GM23338 (cell line): ENCODE data around the gene TLCD4. TPM values are rescaled to one million over a fixed set of nuclear protein-coding genes. Genes with fewer than 3 reads are reported as not detected.

Experiments used
- ATAC-seq: fragments of 200-7000 bp; cut with Tn5 transposase; 3 replicates; pipeline ENCODE4 v1.9.1; 2020
- DNase-seq: peaks from one replicate; pipeline ENCODE4 v3.0.0-alpha.2; 2015; ENCODE audit warnings: low spot score
- H2AFZ ChIP-seq: fragments of 200-600 bp; sonication (generic); 2 replicates; pipeline ENCODE4 v1.8.0; 2016; ENCODE audit warnings: antibody characterized with exemption, mild to moderate bottlenecking, moderate library complexity
- H3F3A ChIP-seq: fragments of 200-600 bp; sonication (generic); replicated peaks from 2 replicates; pipeline ENCODE4 v1.8.0; 2017; ENCODE audit warnings: antibody characterized with exemption, mixed run types, low read depth
- H3K27ac ChIP-seq: fragments of 200-600 bp; sonication (generic); 2 replicates; pipeline ENCODE4 v1.6.1; 2016; ENCODE audit warnings: low read depth
- H3K27me3 ChIP-seq: fragments of 200-600 bp; sonication (generic); 2 replicates; pipeline ENCODE4 v1.8.0; 2016; ENCODE audit warnings: mild to moderate bottlenecking, mixed run types, moderate library complexity; ENCODE audit not compliant: insufficient read depth
- H3K36me3 ChIP-seq: fragments of 200-600 bp; sonication (generic); 2 replicates; pipeline ENCODE4 v1.8.0; 2016; ENCODE audit warnings: mild to moderate bottlenecking; ENCODE audit not compliant: insufficient read depth
- H3K4me1 ChIP-seq: fragments of 200-600 bp; sonication (generic); 2 replicates; pipeline ENCODE4 v1.8.0; 2016; ENCODE audit warnings: mild to moderate bottlenecking, moderate library complexity; ENCODE audit not compliant: insufficient read depth
- H3K4me2 ChIP-seq: fragments of 200-600 bp; sonication (generic); 2 replicates; pipeline ENCODE4 v1.7.1; 2017; ENCODE audit warnings: mixed run types
- H3K4me3 ChIP-seq: fragments of 200-600 bp; sonication (generic); 2 replicates; pipeline ENCODE4 v1.6.1; 2016; ENCODE audit warnings: mixed run types
- H3K79me2 ChIP-seq: fragments of 200-600 bp; sonication (generic); replicated peaks from 2 replicates; pipeline ENCODE4 v1.8.0; 2017; ENCODE audit warnings: mild to moderate bottlenecking; ENCODE audit not compliant: insufficient read depth
- H3K9me2 ChIP-seq: fragments of 200-600 bp; sonication (generic); 2 replicates; pipeline ENCODE4 v1.8.0; 2017; ENCODE audit not compliant: insufficient read depth
- H4K20me1 ChIP-seq: fragments of 200-600 bp; sonication (generic); replicated peaks from 2 replicates; pipeline ENCODE4 v1.8.0; 2017; ENCODE audit warnings: mild to moderate bottlenecking; ENCODE audit not compliant: insufficient read depth
- H3K27ac Mint-ChIP-seq: 2 replicates; pipeline ENCODE4 v1.8.0; 2020; ENCODE audit warnings: inconsistent platforms, mild to moderate bottlenecking, moderate library complexity, mixed read lengths
- H3K27me3 Mint-ChIP-seq: 3 replicates; pipeline ENCODE4 v1.8.0; 2022; ENCODE audit warnings: low read depth, mild to moderate bottlenecking, moderate library complexity, mixed read lengths, inconsistent platforms; ENCODE audit not compliant: insufficient read depth, poor library complexity
- H3K36me3 Mint-ChIP-seq: 3 replicates; pipeline ENCODE4 v1.8.0; 2021; ENCODE audit warnings: low read depth, mild to moderate bottlenecking, inconsistent platforms, moderate library complexity, mixed read lengths
- H3K4me1 Mint-ChIP-seq: 3 replicates; pipeline ENCODE4 v1.8.0; 2020; ENCODE audit warnings: mild to moderate bottlenecking, inconsistent platforms, mixed read lengths
- H3K4me3 Mint-ChIP-seq: 3 replicates; pipeline ENCODE4 v1.8.0; 2021; ENCODE audit warnings: moderate library complexity, mild to moderate bottlenecking, inconsistent platforms, mixed read lengths
- H3K9me3 Mint-ChIP-seq: 3 replicates; pipeline ENCODE4 v1.8.0; 2020; ENCODE audit warnings: moderate library complexity, mild to moderate bottlenecking, inconsistent platforms, mixed read lengths
- CREB1 ChIP-seq: fragments of 250-450 bp; sonication (Bioruptor Pico); IDR thresholded peaks from 2 replicates; pipeline ENCODE4 v1.5.0; 2020; ENCODE audit warnings: low read depth, mild to moderate bottlenecking, moderate library complexity
- EZH2 ChIP-seq: fragments of 200-600 bp; sonication (generic); IDR thresholded peaks from one replicate; pipeline ENCODE4 v1.8.0; 2017; ENCODE audit warnings: antibody characterized with exemption, mild to moderate bottlenecking, low read depth; ENCODE audit not compliant: unreplicated experiment
- EZH2phosphoT487 ChIP-seq: fragments of 200-600 bp; sonication (generic); IDR thresholded peaks from one replicate; pipeline ENCODE4 v1.8.1; 2018; ENCODE audit warnings: antibody characterized with exemption; ENCODE audit not compliant: unreplicated experiment
- JUNB ChIP-seq: IDR thresholded peaks from one replicate; pipeline ENCODE4 v1.6.1; 2016; ENCODE audit warnings: antibody characterized with exemption; ENCODE audit not compliant: unreplicated experiment
- NANOG ChIP-seq: IDR thresholded peaks from 2 replicates; pipeline ENCODE4 v1.6.1; 2016; ENCODE audit warnings: antibody characterized with exemption, borderline replicate concordance
- POLR2AphosphoS5 ChIP-seq: IDR thresholded peaks from 2 replicates; pipeline ENCODE4 v1.6.1; 2016; ENCODE audit warnings: antibody characterized with exemption, low read depth
- STAT1 ChIP-seq: IDR thresholded peaks from one replicate; pipeline ENCODE4 v1.6.1; 2016; ENCODE audit warnings: antibody characterized with exemption; ENCODE audit not compliant: unreplicated experiment
- ZNF114 ChIP-seq: fragments of 250-450 bp; sonication (Bioruptor Pico); IDR thresholded peaks from 2 replicates; pipeline ENCODE4 v1.5.0; 2020; ENCODE audit warnings: mild to moderate bottlenecking, moderate library complexity
- ZNF331 ChIP-seq: fragments of 250-450 bp; sonication (Bioruptor Pico); IDR thresholded peaks from 2 replicates; pipeline ENCODE4 v1.5.0; 2020; ENCODE audit warnings: low read depth, mild to moderate bottlenecking, moderate library complexity
- polyA plus RNA-seq: library from polyadenylated mRNA; unstranded; fragments of >200 nt; fragmentation: Nextera tagmentation; extraction: Ambion mirVana; gene quantifications from 2 replicates; pipeline ENCODE4 v1.2.1, GENCODE V29; 2016
- total RNA-seq: library from RNA; depleted of rRNA; stranded (reverse); fragments of >200 nt; shearing (Covaris generic); gene quantifications from 2 replicates; pipeline ENCODE4 v1.2.3, GENCODE V29; 2014
- TF ChIP-seq, protein P1 (sequence below): IDR thresholded peaks from one replicate; pipeline ENCODE4 v1.6.1; 2018; ENCODE audit warnings: antibody characterized with exemption; ENCODE audit not compliant: unreplicated experiment
- TF ChIP-seq, protein P2 (sequence below): IDR thresholded peaks from 2 replicates; pipeline ENCODE4 v1.6.1; 2016; ENCODE audit warnings: antibody characterized with exemption
- TF ChIP-seq, protein P3 (sequence below): fragments of 250-450 bp; sonication (Bioruptor Pico); IDR thresholded peaks from 2 replicates; pipeline ENCODE4 v1.5.0; 2020; ENCODE audit warnings: mild to moderate bottlenecking, moderate library complexity
- TF ChIP-seq, protein P4 (sequence below), 2 experiments: fragments of 200-600 bp in 1 of 2; sonication (generic) in 1 of 2; conservative IDR thresholded peaks; 2 replicates each; pipeline versions ENCODE4 v1.5.1 to v1.6.1; 2016 to 2017; ENCODE audit warnings: antibody characterized with exemption in 2 of 2, low read depth in 2 of 2, mild to moderate bottlenecking in 2 of 2, moderate library complexity in 1 of 2

Gene TLCD4
- total and polyA plus RNA-seq, 2 experiments from 2014 or later = 3.5 to 4.2 TPM

DNA sequence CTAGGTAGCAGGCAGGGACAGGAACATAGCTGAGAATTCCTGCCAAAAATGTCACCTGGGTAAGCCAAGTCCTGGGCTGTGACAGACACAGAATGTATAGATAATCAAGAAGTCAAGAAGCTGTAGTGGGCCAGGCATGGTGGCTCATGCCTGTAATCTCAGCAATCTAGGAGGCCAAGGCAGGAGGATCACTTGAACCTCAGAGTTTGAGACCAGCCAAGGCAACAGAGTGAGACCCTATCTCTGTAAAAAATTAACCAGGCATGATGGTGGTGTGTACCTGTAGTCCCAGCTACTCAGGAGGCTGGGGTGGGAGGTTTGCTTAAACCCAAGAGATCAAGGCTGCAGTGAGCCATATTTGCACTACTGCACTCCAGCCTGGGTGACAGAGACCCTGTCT is 41.1 kb upstream of the TLCD4 start:
- DNase-seq (no peak), ATAC-seq (no peak)
- H3K9me2 ChIP-seq = no peaks in the 10 kb centered on the region; the same call in 1 of the 2 replicates
- H3K4me3 ChIP-seq = no peak overlapping the region
- H3F3A ChIP-seq = no peaks in the 10 kb centered on the region
- H4K20me1 ChIP-seq = no peaks in the 10 kb centered on the region
- H3K27me3 ChIP-seq = no peaks in the 10 kb centered on the region; the same call in 1 of the 2 replicates
- peaks cover 17% of the 10 kb centered on the region; the same call in 1 of the 2 replicates for H3K4me1 ChIP-seq
- no peak overlapping the region for H3K27ac Mint-ChIP-seq
- no peaks in the 10 kb centered on the region for H3K36me3 ChIP-seq
- H3K4me2 ChIP-seq = no peak overlapping the region
- no peak overlapping the region for H3K27ac ChIP-seq
- no peaks in the 10 kb centered on the region for H3K9me3 Mint-ChIP-seq
- no peak overlapping the region for H2AFZ ChIP-seq
- H3K27me3 Mint-ChIP-seq = no peaks in the 10 kb centered on the region
- H3K36me3 Mint-ChIP-seq = no peaks in the 10 kb centered on the region
- TF ChIP-seq EZH2 (no peak), CREB1 (CRISPR knock-in tag) (no peak), POLR2AphosphoS5 (no peak), JUNB (no peak), ZNF331 (no peak), NANOG (no peak), ZNF114 (CRISPR knock-in tag) (no peak), STAT1 (no peak), EZH2phosphoT487 (no peak)
- TF ChIP-seq, protein P1, sequence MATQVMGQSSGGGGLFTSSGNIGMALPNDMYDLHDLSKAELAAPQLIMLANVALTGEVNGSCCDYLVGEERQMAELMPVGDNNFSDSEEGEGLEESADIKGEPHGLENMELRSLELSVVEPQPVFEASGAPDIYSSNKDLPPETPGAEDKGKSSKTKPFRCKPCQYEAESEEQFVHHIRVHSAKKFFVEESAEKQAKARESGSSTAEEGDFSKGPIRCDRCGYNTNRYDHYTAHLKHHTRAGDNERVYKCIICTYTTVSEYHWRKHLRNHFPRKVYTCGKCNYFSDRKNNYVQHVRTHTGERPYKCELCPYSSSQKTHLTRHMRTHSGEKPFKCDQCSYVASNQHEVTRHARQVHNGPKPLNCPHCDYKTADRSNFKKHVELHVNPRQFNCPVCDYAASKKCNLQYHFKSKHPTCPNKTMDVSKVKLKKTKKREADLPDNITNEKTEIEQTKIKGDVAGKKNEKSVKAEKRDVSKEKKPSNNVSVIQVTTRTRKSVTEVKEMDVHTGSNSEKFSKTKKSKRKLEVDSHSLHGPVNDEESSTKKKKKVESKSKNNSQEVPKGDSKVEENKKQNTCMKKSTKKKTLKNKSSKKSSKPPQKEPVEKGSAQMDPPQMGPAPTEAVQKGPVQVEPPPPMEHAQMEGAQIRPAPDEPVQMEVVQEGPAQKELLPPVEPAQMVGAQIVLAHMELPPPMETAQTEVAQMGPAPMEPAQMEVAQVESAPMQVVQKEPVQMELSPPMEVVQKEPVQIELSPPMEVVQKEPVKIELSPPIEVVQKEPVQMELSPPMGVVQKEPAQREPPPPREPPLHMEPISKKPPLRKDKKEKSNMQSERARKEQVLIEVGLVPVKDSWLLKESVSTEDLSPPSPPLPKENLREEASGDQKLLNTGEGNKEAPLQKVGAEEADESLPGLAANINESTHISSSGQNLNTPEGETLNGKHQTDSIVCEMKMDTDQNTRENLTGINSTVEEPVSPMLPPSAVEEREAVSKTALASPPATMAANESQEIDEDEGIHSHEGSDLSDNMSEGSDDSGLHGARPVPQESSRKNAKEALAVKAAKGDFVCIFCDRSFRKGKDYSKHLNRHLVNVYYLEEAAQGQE = no peak
- TF ChIP-seq, protein P2, sequence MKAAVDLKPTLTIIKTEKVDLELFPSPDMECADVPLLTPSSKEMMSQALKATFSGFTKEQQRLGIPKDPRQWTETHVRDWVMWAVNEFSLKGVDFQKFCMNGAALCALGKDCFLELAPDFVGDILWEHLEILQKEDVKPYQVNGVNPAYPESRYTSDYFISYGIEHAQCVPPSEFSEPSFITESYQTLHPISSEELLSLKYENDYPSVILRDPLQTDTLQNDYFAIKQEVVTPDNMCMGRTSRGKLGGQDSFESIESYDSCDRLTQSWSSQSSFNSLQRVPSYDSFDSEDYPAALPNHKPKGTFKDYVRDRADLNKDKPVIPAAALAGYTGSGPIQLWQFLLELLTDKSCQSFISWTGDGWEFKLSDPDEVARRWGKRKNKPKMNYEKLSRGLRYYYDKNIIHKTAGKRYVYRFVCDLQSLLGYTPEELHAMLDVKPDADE = no peak
- TF ChIP-seq, protein P3, sequence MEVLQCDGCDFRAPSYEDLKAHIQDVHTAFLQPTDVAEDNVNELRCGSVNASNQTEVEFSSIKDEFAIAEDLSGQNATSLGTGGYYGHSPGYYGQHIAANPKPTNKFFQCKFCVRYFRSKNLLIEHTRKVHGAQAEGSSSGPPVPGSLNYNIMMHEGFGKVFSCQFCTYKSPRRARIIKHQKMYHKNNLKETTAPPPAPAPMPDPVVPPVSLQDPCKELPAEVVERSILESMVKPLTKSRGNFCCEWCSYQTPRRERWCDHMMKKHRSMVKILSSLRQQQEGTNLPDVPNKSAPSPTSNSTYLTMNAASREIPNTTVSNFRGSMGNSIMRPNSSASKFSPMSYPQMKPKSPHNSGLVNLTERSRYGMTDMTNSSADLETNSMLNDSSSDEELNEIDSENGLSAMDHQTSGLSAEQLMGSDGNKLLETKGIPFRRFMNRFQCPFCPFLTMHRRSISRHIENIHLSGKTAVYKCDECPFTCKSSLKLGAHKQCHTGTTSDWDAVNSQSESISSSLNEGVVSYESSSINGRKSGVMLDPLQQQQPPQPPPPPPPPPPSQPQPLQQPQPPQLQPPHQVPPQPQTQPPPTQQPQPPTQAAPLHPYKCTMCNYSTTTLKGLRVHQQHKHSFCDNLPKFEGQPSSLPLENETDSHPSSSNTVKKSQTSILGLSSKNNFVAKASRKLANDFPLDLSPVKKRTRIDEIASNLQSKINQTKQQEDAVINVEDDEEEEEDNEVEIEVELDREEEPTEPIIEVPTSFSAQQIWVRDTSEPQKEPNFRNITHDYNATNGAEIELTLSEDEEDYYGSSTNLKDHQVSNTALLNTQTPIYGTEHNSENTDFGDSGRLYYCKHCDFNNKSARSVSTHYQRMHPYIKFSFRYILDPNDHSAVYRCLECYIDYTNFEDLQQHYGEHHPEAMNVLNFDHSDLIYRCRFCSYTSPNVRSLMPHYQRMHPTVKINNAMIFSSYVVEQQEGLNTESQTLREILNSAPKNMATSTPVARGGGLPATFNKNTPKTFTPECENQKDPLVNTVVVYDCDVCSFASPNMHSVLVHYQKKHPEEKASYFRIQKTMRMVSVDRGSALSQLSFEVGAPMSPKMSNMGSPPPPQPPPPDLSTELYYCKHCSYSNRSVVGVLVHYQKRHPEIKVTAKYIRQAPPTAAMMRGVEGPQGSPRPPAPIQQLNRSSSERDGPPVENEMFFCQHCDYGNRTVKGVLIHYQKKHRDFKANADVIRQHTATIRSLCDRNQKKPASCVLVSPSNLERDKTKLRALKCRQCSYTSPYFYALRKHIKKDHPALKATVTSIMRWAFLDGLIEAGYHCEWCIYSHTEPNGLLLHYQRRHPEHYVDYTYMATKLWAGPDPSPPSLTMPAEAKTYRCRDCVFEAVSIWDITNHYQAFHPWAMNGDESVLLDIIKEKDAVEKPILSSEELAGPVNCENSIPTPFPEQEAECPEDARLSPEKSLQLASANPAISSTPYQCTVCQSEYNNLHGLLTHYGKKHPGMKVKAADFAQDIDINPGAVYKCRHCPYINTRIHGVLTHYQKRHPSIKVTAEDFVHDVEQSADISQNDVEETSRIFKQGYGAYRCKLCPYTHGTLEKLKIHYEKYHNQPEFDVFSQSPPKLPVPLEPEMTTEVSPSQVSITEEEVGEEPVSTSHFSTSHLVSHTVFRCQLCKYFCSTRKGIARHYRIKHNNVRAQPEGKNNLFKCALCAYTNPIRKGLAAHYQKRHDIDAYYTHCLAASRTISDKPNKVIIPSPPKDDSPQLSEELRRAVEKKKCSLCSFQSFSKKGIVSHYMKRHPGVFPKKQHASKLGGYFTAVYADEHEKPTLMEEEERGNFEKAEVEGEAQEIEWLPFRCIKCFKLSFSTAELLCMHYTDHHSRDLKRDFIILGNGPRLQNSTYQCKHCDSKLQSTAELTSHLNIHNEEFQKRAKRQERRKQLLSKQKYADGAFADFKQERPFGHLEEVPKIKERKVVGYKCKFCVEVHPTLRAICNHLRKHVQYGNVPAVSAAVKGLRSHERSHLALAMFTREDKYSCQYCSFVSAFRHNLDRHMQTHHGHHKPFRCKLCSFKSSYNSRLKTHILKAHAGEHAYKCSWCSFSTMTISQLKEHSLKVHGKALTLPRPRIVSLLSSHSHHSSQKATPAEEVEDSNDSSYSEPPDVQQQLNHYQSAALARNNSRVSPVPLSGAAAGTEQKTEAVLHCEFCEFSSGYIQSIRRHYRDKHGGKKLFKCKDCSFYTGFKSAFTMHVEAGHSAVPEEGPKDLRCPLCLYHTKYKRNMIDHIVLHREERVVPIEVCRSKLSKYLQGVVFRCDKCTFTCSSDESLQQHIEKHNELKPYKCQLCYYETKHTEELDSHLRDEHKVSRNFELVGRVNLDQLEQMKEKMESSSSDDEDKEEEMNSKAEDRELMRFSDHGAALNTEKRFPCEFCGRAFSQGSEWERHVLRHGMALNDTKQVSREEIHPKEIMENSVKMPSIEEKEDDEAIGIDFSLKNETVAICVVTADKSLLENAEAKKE (CRISPR knock-in tag) = no peak
- TF ChIP-seq, protein P4, sequence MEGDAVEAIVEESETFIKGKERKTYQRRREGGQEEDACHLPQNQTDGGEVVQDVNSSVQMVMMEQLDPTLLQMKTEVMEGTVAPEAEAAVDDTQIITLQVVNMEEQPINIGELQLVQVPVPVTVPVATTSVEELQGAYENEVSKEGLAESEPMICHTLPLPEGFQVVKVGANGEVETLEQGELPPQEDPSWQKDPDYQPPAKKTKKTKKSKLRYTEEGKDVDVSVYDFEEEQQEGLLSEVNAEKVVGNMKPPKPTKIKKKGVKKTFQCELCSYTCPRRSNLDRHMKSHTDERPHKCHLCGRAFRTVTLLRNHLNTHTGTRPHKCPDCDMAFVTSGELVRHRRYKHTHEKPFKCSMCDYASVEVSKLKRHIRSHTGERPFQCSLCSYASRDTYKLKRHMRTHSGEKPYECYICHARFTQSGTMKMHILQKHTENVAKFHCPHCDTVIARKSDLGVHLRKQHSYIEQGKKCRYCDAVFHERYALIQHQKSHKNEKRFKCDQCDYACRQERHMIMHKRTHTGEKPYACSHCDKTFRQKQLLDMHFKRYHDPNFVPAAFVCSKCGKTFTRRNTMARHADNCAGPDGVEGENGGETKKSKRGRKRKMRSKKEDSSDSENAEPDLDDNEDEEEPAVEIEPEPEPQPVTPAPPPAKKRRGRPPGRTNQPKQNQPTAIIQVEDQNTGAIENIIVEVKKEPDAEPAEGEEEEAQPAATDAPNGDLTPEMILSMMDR (conservative IDR thresholded peaks at IDR 0.05; ENCODE audit: low read depth in 2 of 2) = no peak
- no peaks in the 10 kb centered on the region for H3K79me2 ChIP-seq
- no peak overlapping the region for H3K4me3 Mint-ChIP-seq
- H3K4me1 Mint-ChIP-seq = peaks cover 2% of the 10 kb centered on the region; the same call in 1 of the 3 replicates
